SK-N-SH (cell line): ENCODE results near the gene NMNAT2. TPM values are rescaled to one million over a fixed set of nuclear protein-coding genes. Genes with fewer than 3 reads are reported as not detected.
"Not testable (repeated sequence)": the region's sequence is repeated elsewhere in the genome, so short reads cannot be mapped to it uniquely, and the experiment has no call there.

ENCODE experiments used
- CTCF ChIA-PET: fragments of 300-600, 350-600 bp; formaldehyde crosslinking; extraction: SDS; loops from one replicate; lab custom pipeline; 2021; lab: Yijun Ruan, JAX
- POLR2A ChIA-PET: fragments of 350-600 bp; sonication (Branson Sonifier 250); formaldehyde crosslinking; extraction: SDS; loops from one replicate; lab custom pipeline; 2020; ENCODE audit warnings: antibody characterized with exemption, inconsistent platforms; lab: Yijun Ruan, JAX
- DNase-seq: peaks from one replicate; pipeline ENCODE4 v3.0.0; 2012
- H2AFZ ChIP-seq: fragments of 200-600 bp; sonication (generic); 2 replicates; pipeline ENCODE4 v1.8.1; 2016; ENCODE audit warnings: antibody characterized with exemption, mild to moderate bottlenecking, low read depth
- H3F3A ChIP-seq: fragments of 200-600 bp; sonication (generic); replicated peaks from 2 replicates; pipeline ENCODE3; 2016; ENCODE audit warnings: antibody characterized with exemption, mild to moderate bottlenecking; ENCODE audit not compliant: insufficient read depth
- H3K27ac ChIP-seq, 2 experiments: fragments of 200-500 bp in 1 of 2; fragments of 200-600 bp in 1 of 2; sonication (Bioruptor generic) in 1 of 2; sonication (generic), shearing (Covaris generic) in 1 of 2; 2 replicates each; pipeline versions ENCODE4 v1.5.1 to v1.6.1; 2014 to 2016; ENCODE audit warnings: low read depth in 2 of 2, inconsistent platforms in 1 of 2, low read length in 1 of 2, mild to moderate bottlenecking in 1 of 2, mixed read lengths in 1 of 2
- H3K27me3 ChIP-seq: fragments of 200-600 bp; sonication (generic), shearing (Covaris generic); 2 replicates; pipeline ENCODE4 v1.6.1; 2016; ENCODE audit warnings: mixed run types; ENCODE audit not compliant: insufficient read depth
- H3K36me3 ChIP-seq, 2 experiments: fragments of 200-500 bp in 1 of 2; fragments of 200-600 bp in 1 of 2; sonication (Bioruptor generic) in 1 of 2; sonication (generic) in 1 of 2; replicated peaks in 1 of 2; 2 replicates each; pipeline versions ENCODE3 to v1.5.1; 2014 to 2016; ENCODE audit warnings: low read length in 1 of 2, mild to moderate bottlenecking in 1 of 2; ENCODE audit not compliant: insufficient read depth in 2 of 2, control insufficient read depth in 1 of 2
- H3K4me1 ChIP-seq, 2 experiments: fragments of 200-500 bp in 1 of 2; fragments of 200-600 bp in 1 of 2; sonication (Bioruptor generic) in 1 of 2; sonication (generic), shearing (Covaris generic) in 1 of 2; 2 replicates each; pipeline versions ENCODE4 v1.5.1 to v1.6.1; 2014 to 2016; ENCODE audit warnings: low read depth in 1 of 2, low read length in 1 of 2, mixed run types in 1 of 2; ENCODE audit not compliant: insufficient read depth in 2 of 2, control insufficient read depth in 1 of 2
- H3K4me2 ChIP-seq: fragments of 200-600 bp; sonication (generic), shearing (Covaris generic); 2 replicates; pipeline ENCODE4 v1.6.1; 2017; ENCODE audit warnings: mixed run types
- H3K4me3 ChIP-seq, 2 experiments: fragments of 200-500 bp in 1 of 2; fragments of 200-600 bp in 1 of 2; sonication (Bioruptor generic) in 1 of 2; sonication (generic), shearing (Covaris generic) in 1 of 2; 2 replicates each; pipeline versions ENCODE4 v1.5.1 to v1.8.1; 2014 to 2016; ENCODE audit warnings: low read depth in 2 of 2, inconsistent platforms in 1 of 2, low read length in 1 of 2, mild to moderate bottlenecking in 1 of 2, mixed read lengths in 1 of 2, moderate library complexity in 1 of 2
- H3K79me2 ChIP-seq: fragments of 200-600 bp; sonication (generic); 2 replicates; pipeline ENCODE4 v1.8.1; 2017; ENCODE audit warnings: mild to moderate bottlenecking; ENCODE audit not compliant: insufficient read depth
- H3K9ac ChIP-seq: fragments of 200-600 bp; sonication (generic); 2 replicates; pipeline ENCODE4 v1.6.1; 2017; ENCODE audit warnings: mixed run types
- H3K9me2 ChIP-seq: fragments of 200-600 bp; sonication (generic); 2 replicates; pipeline ENCODE4 v1.6.1; 2017; ENCODE audit warnings: mixed run types
- H3K9me3 ChIP-seq: fragments of 200-600 bp; sonication (generic); 2 replicates; pipeline ENCODE4 v1.6.1; 2017; ENCODE audit warnings: mixed run types, mild to moderate bottlenecking, moderate library complexity
- H4K20me1 ChIP-seq: fragments of 200-600 bp; sonication (generic); 2 replicates; pipeline ENCODE4 v1.6.1; 2017; ENCODE audit warnings: mild to moderate bottlenecking, mixed run types; ENCODE audit not compliant: insufficient read depth
- GABPA ChIP-seq: IDR thresholded peaks from 2 replicates; pipeline ENCODE4 v1.4.0; 2012; ENCODE audit warnings: low read depth, mild to moderate bottlenecking
- GATA2 ChIP-seq: sonication (generic); formaldehyde crosslinking; IDR thresholded peaks from 2 replicates; pipeline ENCODE4 v1.5.0; 2020; ENCODE audit warnings: mild to moderate bottlenecking, missing genetic modification reagents
- MXI1 ChIP-seq: IDR thresholded peaks from 2 replicates; pipeline ENCODE4 v1.6.1; 2012; ENCODE audit warnings: mild to moderate bottlenecking, low read depth, low read length, improper control_type of control experiment
- NRF1 ChIP-seq: IDR thresholded peaks from 2 replicates; pipeline ENCODE4 v1.6.1; 2012; ENCODE audit warnings: low read depth, mild to moderate bottlenecking, low read length
- POLR2AphosphoS5 ChIP-seq: IDR thresholded peaks from 2 replicates; pipeline ENCODE4 v1.6.1; 2012; ENCODE audit warnings: low read depth, low read length
- RAD21 ChIP-seq: IDR thresholded peaks from 2 replicates; pipeline ENCODE4 v1.6.1; 2012; ENCODE audit warnings: mild to moderate bottlenecking, low read length
- SIN3A ChIP-seq: IDR thresholded peaks from 2 replicates; pipeline ENCODE4 v1.6.1; 2012; ENCODE audit warnings: low read depth, mild to moderate bottlenecking, low read length, moderate library complexity, borderline replicate concordance
- TEAD4 ChIP-seq: IDR thresholded peaks from 2 replicates; pipeline ENCODE4 v1.4.0; 2012; ENCODE audit warnings: mild to moderate bottlenecking, borderline replicate concordance; ENCODE audit not compliant: insufficient read depth
- USF2 ChIP-seq: fragments of 150-350 bp; IDR thresholded peaks from 2 replicates; pipeline ENCODE4 v1.6.1; 2017; ENCODE audit warnings: antibody characterized with exemption, low read length, low read depth, borderline replicate concordance
- WGBS: methylation state at CpG from one replicate; pipeline ENCODE4 v1.1.6; 2017; ENCODE audit warnings: low lambda C conversion rate; 5-methylcytosine and 5-hydroxymethylcytosine counted together
- polyA plus RNA-seq, 3 experiments: library from polyadenylated mRNA; depleted of rRNA; stranded (reverse); fragments of >200 nt; gene quantifications; 2 replicates each; pipeline ENCODE4 v1.2.3, GENCODE V29; 2012
- TF ChIP-seq, protein P1 (sequence below): IDR thresholded peaks from 2 replicates; pipeline ENCODE4 v1.6.1; 2012; ENCODE audit warnings: mild to moderate bottlenecking, low read depth, low read length, moderate library complexity

Gene NMNAT2
- polyA plus RNA-seq, 1 of the 3 experiments (the other 2 are of a cell fraction), result 0.07 TPM

GRCh38 chr1:183242556-183242955 lies 175.6 kb downstream of the NMNAT2 start:
- no peak overlapping the region for H2AFZ ChIP-seq
- H3K9me2 ChIP-seq, result no peaks in the 10 kb centered on the region
- no peaks in the 10 kb centered on the region for H3K4me1 ChIP-seq
- H3F3A ChIP-seq, result peaks cover 11% of the 10 kb centered on the region
- no peak overlapping the region for H3K9ac ChIP-seq
- 43% methylated on average over 3 of the region's 3 CpGs for WGBS
- H3K4me3 ChIP-seq, result no peak overlapping the region
- ChIA-PET CTCF (interaction anchor here (6.7 kb wide), 1 partner anchor 14 kb away, joined by 37 read pairs; no protein-coding TSS in a partner anchor), POLR2A (no interaction called here)
- H3K27ac ChIP-seq, result no peak overlapping the region
- no peaks in the 10 kb centered on the region for H3K36me3 ChIP-seq
- H4K20me1 ChIP-seq, result no peaks in the 10 kb centered on the region
- TF ChIP-seq TEAD4 (no peak), MXI1 (no peak), GATA2 (no peak), GABPA (no peak), NRF1 (no peak), SIN3A (no peak)
- TF ChIP-seq, all 33 proteins: peak for 0
- H3K79me2 ChIP-seq, result no peaks in the 10 kb centered on the region
- no peaks in the 10 kb centered on the region for H3K9me3 ChIP-seq
- H3K4me2 ChIP-seq, result no peak overlapping the region
- no peak for DNase-seq
- H3K27me3 ChIP-seq, result no peaks in the 10 kb centered on the region

- TF ChIP-seq USF2, result no peak
- no peak for TF ChIP-seq RAD21
- TF ChIP-seq, protein P1, sequence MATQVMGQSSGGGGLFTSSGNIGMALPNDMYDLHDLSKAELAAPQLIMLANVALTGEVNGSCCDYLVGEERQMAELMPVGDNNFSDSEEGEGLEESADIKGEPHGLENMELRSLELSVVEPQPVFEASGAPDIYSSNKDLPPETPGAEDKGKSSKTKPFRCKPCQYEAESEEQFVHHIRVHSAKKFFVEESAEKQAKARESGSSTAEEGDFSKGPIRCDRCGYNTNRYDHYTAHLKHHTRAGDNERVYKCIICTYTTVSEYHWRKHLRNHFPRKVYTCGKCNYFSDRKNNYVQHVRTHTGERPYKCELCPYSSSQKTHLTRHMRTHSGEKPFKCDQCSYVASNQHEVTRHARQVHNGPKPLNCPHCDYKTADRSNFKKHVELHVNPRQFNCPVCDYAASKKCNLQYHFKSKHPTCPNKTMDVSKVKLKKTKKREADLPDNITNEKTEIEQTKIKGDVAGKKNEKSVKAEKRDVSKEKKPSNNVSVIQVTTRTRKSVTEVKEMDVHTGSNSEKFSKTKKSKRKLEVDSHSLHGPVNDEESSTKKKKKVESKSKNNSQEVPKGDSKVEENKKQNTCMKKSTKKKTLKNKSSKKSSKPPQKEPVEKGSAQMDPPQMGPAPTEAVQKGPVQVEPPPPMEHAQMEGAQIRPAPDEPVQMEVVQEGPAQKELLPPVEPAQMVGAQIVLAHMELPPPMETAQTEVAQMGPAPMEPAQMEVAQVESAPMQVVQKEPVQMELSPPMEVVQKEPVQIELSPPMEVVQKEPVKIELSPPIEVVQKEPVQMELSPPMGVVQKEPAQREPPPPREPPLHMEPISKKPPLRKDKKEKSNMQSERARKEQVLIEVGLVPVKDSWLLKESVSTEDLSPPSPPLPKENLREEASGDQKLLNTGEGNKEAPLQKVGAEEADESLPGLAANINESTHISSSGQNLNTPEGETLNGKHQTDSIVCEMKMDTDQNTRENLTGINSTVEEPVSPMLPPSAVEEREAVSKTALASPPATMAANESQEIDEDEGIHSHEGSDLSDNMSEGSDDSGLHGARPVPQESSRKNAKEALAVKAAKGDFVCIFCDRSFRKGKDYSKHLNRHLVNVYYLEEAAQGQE, result no peak
- no peak for TF ChIP-seq POLR2AphosphoS5
- TF ChIP-seq, all 33 proteins: peak for 0
- Histone ChIP-seq H3K4me2 (no peak overlapping the region), H2AFZ (no peak overlapping the region), H3F3A (peaks cover 11% of the 10 kb centered on the region), H3K4me3 (no peak overlapping the region), H3K79me2 (no peaks in the 10 kb centered on the region), H3K4me1 (0 out of 4 replicates have a peak, but pooled peaks cover 0 to 3% of the 10 kb centered on the region in 2 experiments), H3K27me3 (no peaks in the 10 kb centered on the region), H3K27ac (no peak overlapping the region), H3K9me2 (no peaks in the 10 kb centered on the region), H4K20me1 (no peaks in the 10 kb centered on the region), H3K9ac (no peak overlapping the region), H3K36me3 (no peaks in the 10 kb centered on the region), H3K9me3 (no peaks in the 10 kb centered on the region)
- CTCF ChIA-PET, result interaction anchor here (1.1 to 6.7 kb wide), 2 partner anchors 12 to 17 kb away, joined by 3 to 37 read pairs; no protein-coding TSS in a partner anchor
- no peak for DNase-seq
- WGBS, result 67% methylated on average over 3 of the region's 3 CpGs
- POLR2A ChIA-PET, result no interaction called here
Measured at GRCh38 chr1:183241471-183241870, 176.7 kb downstream of the NMNAT2 start.

- H3K4me2 ChIP-seq, H4K20me1 ChIP-seq, H3K27ac ChIP-seq, H3K36me3 ChIP-seq, H3K79me2 ChIP-seq, H3K9me2 ChIP-seq, POLR2A ChIA-PET, H3K9ac ChIP-seq, H3K4me3 ChIP-seq, H3K27me3 ChIP-seq, H3K4me1 ChIP-seq, H2AFZ ChIP-seq, DNase-seq, H3K9me3 ChIP-seq: not testable (repeated sequence)
- CTCF ChIA-PET, result interaction anchor here (1.1 to 6.7 kb wide), 2 partner anchors 12 to 16 kb away, joined by 3 to 37 read pairs; no protein-coding TSS in a partner anchor
- 87% methylated on average over 8 of the region's 8 CpGs for WGBS
- H3F3A ChIP-seq, result peaks cover 12% of the 10 kb centered on the region
Measured at GRCh38 chr1:183240853-183241252, 177.3 kb downstream of the NMNAT2 start.
